Astrocyte of the spinal cord (primary cell): ENCODE measurements around the gene NRXN2.
A peak's percentile ranks its signal among the peaks of the same experiment; 100 is the strongest.
"Not testable (repeated sequence)": the region's sequence is repeated elsewhere in the genome, so short reads cannot be mapped to it uniquely, and the experiment has no call there.

ENCODE experiments used
- DNase-seq: peaks from one replicate; pipeline ENCODE4 v3.0.0; 2011; ENCODE audit warnings: low read depth, low spot score
- H3K4me3 ChIP-seq: 2 replicates; pipeline ENCODE4 v1.5.1; 2011; ENCODE audit warnings: low read depth, mild to moderate bottlenecking, low read length, moderate library complexity
- in situ Hi-C: cut with HindIII; loops from 2 replicates; pipeline ENCODE4 v1.10.0; 2017; ENCODE audit warnings: low sequenced_read_pairs
- TF ChIP-seq, protein P1 (sequence below): IDR thresholded peaks from 2 replicates; pipeline ENCODE4 v1.5.1; 2012; ENCODE audit warnings: low read depth, mild to moderate bottlenecking, low read length, inconsistent platforms

The NRXN2 gene

DNA sequence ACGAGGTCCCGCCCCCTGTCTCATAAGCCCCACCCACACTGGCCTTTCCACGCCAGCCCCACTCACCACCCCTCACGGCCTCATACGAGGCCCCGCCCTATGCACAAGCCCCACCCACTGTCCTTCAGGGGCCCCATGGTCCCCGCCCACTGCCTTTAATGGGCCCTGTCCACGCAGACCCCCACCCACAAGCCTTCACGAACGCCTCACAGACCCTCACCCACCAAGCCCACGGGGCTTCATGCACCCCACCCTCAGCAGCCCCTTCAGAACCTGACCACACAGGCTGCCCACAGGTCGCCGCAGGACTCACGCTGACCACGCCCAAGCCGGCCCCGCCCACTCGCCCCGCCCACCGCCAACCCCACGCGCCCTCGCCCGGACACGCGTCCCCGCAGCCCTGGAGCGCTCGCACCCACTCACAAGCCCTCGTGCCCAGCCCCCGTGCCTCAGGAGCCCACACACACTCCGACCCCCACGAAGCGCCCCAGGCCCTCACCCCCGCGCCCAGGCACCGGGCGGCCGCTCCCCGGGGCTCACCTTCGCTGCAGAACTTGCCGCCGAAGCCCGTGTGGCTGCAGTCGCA, 10.5 kb downstream of the NRXN2 start:
- no peak for DNase-seq
- TF ChIP-seq, protein P1, sequence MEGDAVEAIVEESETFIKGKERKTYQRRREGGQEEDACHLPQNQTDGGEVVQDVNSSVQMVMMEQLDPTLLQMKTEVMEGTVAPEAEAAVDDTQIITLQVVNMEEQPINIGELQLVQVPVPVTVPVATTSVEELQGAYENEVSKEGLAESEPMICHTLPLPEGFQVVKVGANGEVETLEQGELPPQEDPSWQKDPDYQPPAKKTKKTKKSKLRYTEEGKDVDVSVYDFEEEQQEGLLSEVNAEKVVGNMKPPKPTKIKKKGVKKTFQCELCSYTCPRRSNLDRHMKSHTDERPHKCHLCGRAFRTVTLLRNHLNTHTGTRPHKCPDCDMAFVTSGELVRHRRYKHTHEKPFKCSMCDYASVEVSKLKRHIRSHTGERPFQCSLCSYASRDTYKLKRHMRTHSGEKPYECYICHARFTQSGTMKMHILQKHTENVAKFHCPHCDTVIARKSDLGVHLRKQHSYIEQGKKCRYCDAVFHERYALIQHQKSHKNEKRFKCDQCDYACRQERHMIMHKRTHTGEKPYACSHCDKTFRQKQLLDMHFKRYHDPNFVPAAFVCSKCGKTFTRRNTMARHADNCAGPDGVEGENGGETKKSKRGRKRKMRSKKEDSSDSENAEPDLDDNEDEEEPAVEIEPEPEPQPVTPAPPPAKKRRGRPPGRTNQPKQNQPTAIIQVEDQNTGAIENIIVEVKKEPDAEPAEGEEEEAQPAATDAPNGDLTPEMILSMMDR, result no peak
- H3K4me3 ChIP-seq, result no peak overlapping the region

DNA sequence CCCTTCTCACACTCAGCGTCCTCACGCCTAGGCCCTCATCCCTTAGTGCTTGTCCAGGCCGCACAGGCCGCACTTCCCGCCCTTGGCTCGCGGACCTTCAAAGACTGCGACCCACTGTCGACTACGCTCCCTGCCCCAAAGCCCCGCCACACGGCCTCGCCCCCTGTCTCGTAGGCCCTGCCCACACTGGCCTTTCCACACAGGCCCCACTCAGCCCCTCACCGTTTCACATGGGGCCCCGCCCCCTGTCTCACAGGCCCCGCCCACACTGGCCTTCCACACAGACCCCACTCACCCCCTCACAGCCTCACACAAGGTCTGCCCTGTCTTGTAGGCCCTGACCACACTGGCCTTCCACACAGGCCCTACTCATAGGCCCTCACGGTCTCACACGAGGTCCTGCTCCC, 11.0 kb downstream of the NRXN2 start:
- in situ Hi-C loops, result no loop called here
- no peak overlapping the region for H3K4me3 ChIP-seq
- TF ChIP-seq, protein P1, result no peak
- DNase-seq, result no peak

More for the DNA sequence above, 10.5 kb downstream of the NRXN2 start:
- in situ Hi-C loops, result no loop called here

DNA sequence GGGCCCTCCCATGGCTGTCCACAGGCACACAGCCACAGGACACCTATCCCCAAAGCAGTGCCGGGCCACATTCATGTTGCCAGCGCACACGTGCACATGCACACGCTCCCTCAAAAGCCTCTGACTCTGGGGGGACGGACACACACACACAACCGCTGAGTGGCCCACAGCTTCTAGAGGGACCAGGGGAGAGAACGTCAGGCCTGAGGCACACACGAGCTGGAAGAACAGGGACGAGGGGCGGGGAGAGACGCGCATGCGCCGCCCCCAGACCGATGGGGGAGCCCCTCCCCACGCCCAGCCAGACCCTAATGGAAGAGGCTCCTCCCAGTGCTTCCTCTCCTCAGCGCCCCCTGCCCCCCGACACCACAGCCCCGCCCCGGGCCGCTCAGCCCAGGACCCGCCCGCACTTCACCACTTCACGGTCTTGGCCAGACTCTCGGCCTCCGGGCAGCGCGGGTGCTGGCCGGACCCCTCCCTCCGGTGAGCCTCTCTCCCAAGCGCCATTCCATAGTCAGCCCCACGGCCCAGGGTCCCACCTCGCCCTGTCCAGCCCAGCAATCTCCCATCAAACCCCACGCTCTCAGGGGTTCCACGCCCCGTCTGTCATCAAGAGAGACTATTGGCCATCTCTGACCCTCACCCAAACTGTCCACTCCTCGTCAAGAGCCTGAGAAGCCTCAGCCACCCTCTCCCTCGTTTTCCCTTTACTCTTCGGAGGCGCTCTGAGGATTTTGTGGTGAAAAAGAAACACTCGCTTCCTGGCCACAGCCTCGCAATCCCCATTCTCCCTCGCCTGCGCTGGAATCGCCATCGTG, 11.7 kb downstream of the NRXN2 start:
- in situ Hi-C loops, result no loop called here
- no peak for DNase-seq
- TF ChIP-seq, protein P1, result no peak
- no peak overlapping the region for H3K4me3 ChIP-seq

DNA sequence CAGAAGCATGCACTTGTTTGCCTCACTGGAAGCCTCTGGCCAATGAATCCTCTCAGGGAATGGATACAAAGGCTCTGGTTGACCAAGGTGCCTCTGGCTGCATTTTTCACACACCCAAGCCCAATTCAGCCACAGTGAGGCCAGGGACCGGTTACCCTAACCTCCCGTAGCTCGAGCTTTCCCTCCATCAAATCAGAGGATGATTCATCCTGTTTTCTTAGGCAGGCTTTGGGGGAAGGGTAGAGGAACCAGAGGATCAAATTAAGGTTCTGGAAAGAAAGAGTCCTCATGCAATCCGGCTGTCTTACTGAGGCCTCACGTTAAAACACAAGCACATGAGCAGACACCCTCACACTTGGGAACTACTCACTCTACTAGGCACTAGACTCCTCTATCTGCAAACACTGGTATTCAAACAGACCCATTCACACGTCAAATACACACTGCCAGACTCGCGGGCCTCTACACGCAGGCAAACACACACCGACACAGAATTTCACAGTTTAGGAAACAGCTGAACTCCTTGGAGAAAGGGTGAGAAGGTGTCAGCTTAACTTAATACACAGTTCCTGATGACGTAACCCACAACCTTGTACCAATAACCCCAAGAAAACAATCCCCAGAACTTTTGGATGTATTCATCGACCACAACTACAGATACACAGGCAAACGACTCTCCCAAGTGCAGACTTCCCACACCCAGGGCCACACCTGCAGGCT, 12.4 kb downstream of the NRXN2 start:
- no peak overlapping the region for H3K4me3 ChIP-seq
- in situ Hi-C loops, result no loop called here
- DNase-seq, result peak; percentile 21
- TF ChIP-seq, protein P1, result no peak

DNA sequence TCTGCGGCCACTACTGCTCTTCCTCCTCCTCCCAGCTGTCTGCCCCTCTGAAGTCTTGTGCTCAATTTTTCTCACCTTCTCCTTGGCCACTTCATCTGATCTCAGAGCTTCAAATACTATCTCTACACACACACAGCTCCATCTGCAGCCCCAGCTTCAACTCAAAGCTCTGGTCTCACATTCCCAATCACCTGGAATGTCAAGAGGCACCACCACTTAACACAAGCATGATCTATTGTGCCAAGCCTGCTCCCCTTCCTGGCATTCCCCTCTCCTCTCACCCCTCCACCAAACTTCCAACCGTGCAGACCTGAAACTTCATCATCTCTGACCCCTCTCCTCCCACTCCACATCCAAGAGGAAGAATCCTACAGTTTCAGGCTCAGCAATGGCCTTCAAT, 17.5 kb downstream of the NRXN2 start:
- in situ Hi-C loops, result no loop called here
- no peak overlapping the region for H3K4me3 ChIP-seq
- no peak for DNase-seq
- TF ChIP-seq, protein P1, result no peak

DNA sequence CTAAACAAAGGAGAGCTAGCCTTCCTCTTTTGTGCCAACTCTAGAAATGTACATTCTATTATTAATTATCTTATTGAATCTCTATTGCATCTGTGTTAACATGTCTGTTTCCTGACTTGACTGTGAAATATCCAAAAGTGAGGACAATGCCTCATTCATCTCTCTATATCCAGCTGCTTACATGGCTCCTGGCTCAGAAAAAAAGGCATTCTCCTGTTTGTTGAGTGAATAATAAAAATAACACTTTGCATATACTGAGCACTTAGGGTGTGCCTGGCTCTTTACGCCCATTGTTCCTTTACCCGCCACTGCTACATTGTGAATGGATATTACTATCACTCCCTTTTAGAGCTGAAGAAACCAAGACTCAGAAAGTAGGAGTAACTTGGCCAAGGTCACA, 19.9 kb downstream of the NRXN2 start:
- TF ChIP-seq, protein P1, result no peak
- no peak overlapping the region for H3K4me3 ChIP-seq
- no peak for DNase-seq
- in situ Hi-C loops, result no loop called here

DNA sequence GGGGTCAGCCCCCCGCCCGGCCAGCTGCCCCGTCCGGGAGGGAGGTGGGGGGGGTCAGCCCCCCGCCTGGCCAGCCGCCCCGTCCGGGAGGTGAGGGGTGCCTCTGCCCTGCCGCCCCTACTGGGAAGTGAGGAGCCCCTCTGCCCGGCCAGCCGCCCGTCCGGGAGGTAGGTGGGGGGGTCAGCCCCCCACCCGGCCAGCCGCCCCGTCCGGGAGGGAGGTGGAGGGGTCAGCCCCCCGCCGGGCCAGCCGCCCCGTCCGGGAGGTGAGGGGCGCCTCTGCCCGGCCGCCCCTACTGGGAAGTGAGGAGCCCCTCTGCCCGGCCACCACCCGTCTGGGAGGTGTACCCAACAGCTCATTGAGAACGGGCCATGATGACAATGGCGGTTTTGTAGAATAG, 21.0 kb downstream of the NRXN2 start:
- in situ Hi-C loops, H3K4me3 ChIP-seq, DNase-seq: not testable (repeated sequence)
